ENCODE results near the gene NAT14.
"Not testable (repeated sequence)": the region's sequence is repeated elsewhere in the genome, so short reads cannot be mapped to it uniquely, and the experiment has no call there.

Gene NAT14

GRCh38 chr19:55493645-55494171, 8.7 kb downstream of the NAT14 start:
- Histone ChIP-seq H3K27me3 (replicated peaks; ENCODE audit: control insufficient read depth, insufficient read depth, low read length) (no peaks in the 10 kb centered on the region; the same call in 1 of the 2 replicates), H3K36me3 (ENCODE audit: control insufficient read depth, insufficient read depth, low read length) (no peaks in the 10 kb centered on the region), H3K4me3 (replicated peaks; ENCODE audit: low read depth, low read length) (no peak overlapping the region)
- DNase-seq (ENCODE audit: extremely low read depth, insufficient read length) = no peak
- TF ChIP-seq, protein P1, sequence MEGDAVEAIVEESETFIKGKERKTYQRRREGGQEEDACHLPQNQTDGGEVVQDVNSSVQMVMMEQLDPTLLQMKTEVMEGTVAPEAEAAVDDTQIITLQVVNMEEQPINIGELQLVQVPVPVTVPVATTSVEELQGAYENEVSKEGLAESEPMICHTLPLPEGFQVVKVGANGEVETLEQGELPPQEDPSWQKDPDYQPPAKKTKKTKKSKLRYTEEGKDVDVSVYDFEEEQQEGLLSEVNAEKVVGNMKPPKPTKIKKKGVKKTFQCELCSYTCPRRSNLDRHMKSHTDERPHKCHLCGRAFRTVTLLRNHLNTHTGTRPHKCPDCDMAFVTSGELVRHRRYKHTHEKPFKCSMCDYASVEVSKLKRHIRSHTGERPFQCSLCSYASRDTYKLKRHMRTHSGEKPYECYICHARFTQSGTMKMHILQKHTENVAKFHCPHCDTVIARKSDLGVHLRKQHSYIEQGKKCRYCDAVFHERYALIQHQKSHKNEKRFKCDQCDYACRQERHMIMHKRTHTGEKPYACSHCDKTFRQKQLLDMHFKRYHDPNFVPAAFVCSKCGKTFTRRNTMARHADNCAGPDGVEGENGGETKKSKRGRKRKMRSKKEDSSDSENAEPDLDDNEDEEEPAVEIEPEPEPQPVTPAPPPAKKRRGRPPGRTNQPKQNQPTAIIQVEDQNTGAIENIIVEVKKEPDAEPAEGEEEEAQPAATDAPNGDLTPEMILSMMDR (IDR thresholded peaks at IDR 0.05; ENCODE audit: insufficient read depth, low read length, poor library complexity, severe bottlenecking) = no peak

GRCh38 chr19:55494172-55494761, 9.3 kb downstream of the NAT14 start:
- DNase-seq (ENCODE audit: extremely low read depth, insufficient read length) = no peak
- H3K27me3 ChIP-seq (replicated peaks; ENCODE audit: control insufficient read depth, insufficient read depth, low read length) = no peaks in the 10 kb centered on the region; the same call in 1 of the 2 replicates
- H3K4me3 ChIP-seq (replicated peaks; ENCODE audit: low read depth, low read length) = no peak overlapping the region
- no peaks in the 10 kb centered on the region for H3K36me3 ChIP-seq (ENCODE audit: control insufficient read depth, insufficient read depth, low read length)
- TF ChIP-seq, protein P1 (IDR thresholded peaks at IDR 0.05; ENCODE audit: insufficient read depth, low read length, poor library complexity, severe bottlenecking) = no peak

GRCh38 chr19:55495646-55496349, 10.8 kb downstream of the NAT14 start:
- DNase-seq (ENCODE audit: extremely low read depth, insufficient read length) = no peak
- TF ChIP-seq, protein P1 (IDR thresholded peaks at IDR 0.05; ENCODE audit: insufficient read depth, low read length, poor library complexity, severe bottlenecking) = no peak
- Histone ChIP-seq H3K4me3 (replicated peaks; ENCODE audit: low read depth, low read length) (no peak overlapping the region), H3K36me3 (ENCODE audit: control insufficient read depth, insufficient read depth, low read length) (no peaks in the 10 kb centered on the region), H3K27me3 (replicated peaks; ENCODE audit: control insufficient read depth, insufficient read depth, low read length) (no peaks in the 10 kb centered on the region; the same call in 1 of the 2 replicates)

DNA sequence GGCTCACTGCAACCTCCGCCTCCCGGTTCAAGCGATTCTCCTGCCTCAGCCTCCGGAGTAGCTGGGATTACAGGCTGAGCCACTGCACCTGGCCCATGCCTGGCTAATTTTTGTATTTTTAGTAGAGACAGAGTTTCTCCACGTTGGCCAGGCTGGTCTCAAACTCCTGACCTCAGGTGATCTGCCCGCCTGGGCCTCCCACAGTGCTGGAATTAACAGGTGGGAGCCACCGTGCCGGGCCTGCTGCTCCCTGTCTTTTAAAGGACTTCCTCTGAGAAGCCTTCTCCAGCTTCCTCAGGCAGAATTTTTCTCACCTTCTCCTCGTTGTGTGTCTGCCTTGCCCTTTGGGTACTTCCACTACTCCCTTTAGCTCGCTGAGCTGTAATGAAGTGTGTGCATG, 11.8 kb downstream of the NAT14 start:
- H3K27me3 ChIP-seq (replicated peaks; ENCODE audit: control insufficient read depth, insufficient read depth, low read length); DNase-seq (ENCODE audit: extremely low read depth, insufficient read length); H3K4me3 ChIP-seq (replicated peaks; ENCODE audit: low read depth, low read length): not testable (repeated sequence)

DNA sequence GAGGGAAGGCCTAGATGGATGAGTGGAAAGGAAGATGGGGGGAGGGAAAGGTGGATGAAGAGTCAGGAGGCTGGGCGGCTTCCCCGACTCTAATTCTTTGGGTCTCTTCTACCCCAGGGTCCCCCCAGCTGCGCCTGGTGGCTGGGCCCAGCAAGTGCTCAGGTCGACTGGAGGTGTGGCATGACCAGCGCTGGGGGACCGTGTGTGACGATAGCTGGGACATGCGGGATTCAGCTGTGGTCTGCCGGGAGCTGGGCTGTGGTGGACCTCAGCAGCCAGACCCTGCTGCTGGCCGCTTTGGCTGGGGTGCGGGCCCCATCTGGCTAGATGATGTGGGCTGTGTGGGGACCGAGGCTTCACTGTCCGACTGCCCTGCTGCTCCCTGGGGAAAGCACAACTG, 12.8 kb downstream of the NAT14 start:
- Histone ChIP-seq H3K36me3 (ENCODE audit: control insufficient read depth, insufficient read depth, low read length) (no peaks in the 10 kb centered on the region), H3K4me3 (replicated peaks; ENCODE audit: low read depth, low read length) (no peak overlapping the region), H3K27me3 (replicated peaks; ENCODE audit: control insufficient read depth, insufficient read depth, low read length) (no peaks in the 10 kb centered on the region; the same call in 1 of the 2 replicates)
- TF ChIP-seq, protein P1 (IDR thresholded peaks at IDR 0.05; ENCODE audit: insufficient read depth, low read length, poor library complexity, severe bottlenecking) = no peak
- no peak for DNase-seq (ENCODE audit: extremely low read depth, insufficient read length)

More for the DNA sequence above, 11.8 kb downstream of the NAT14 start:
- H3K36me3 ChIP-seq (ENCODE audit: control insufficient read depth, insufficient read depth, low read length) = not testable (repeated sequence)

GRCh38 chr19:55498246-55498840, 13.4 kb downstream of the NAT14 start:
- TF ChIP-seq, protein P1 (IDR thresholded peaks at IDR 0.05; ENCODE audit: insufficient read depth, low read length, poor library complexity, severe bottlenecking) = no peak
- no peaks in the 10 kb centered on the region; the same call in 1 of the 2 replicates for H3K27me3 ChIP-seq (replicated peaks; ENCODE audit: control insufficient read depth, insufficient read depth, low read length)
- DNase-seq (ENCODE audit: extremely low read depth, insufficient read length) = no peak

More at GRCh38 chr19:55498246-55498840, 13.4 kb downstream of the NAT14 start:
- H3K4me3 ChIP-seq (replicated peaks; ENCODE audit: low read depth, low read length) = no peak overlapping the region
- no peaks in the 10 kb centered on the region for H3K36me3 ChIP-seq (ENCODE audit: control insufficient read depth, insufficient read depth, low read length)

Data from GM06990 (cell line).